Prostate gland (tissue), 2 donors: ENCODE results near the gene CXADR. TPM values are rescaled to one million over a fixed set of nuclear protein-coding genes. Genes with fewer than 3 reads are reported as not detected.

Source experiments
- DNase-seq: peaks from one replicate; pipeline ENCODE4 v3.0.0-alpha.2; 2019; ENCODE audit warnings: low spot score
- H3K27ac ChIP-seq, 2 donors: fragments of 200-600 bp; sonication (generic); 2 replicates each; pipeline ENCODE4 v1.5.1; 2017 to 2019
- H3K27me3 ChIP-seq: fragments of 200-600 bp; sonication (generic); replicated peaks from 2 replicates; pipeline ENCODE4 v1.5.1; 2019; ENCODE audit not compliant: insufficient read depth
- H3K36me3 ChIP-seq, 2 donors: fragments of 200-600 bp; sonication (generic); 1 replicate in 1 of 2; 2 replicates in 1 of 2; pipeline versions ENCODE4 v1.5.1 to v1.8.1; 2017 to 2019
- H3K4me1 ChIP-seq: fragments of 200-600 bp; sonication (generic); replicated peaks from 2 replicates; pipeline ENCODE4 v1.5.1; 2019
- H3K4me3 ChIP-seq, 2 donors: fragments of 200-600 bp; sonication (generic); 2 replicates each; pipeline ENCODE4 v1.5.1; 2017 to 2019
- H3K9me3 ChIP-seq: fragments of 200-600 bp; sonication (generic); 2 replicates; pipeline ENCODE4 v1.5.1; 2017
- CTCF ChIP-seq, 4 experiments: fragments of 200-600 bp in 2 of 4; fragments of 450-650 bp in 2 of 4; sonication (generic) in 2 of 4; IDR thresholded peaks; 1 replicate in 3 of 4; 2 replicates in 1 of 4; pipeline ENCODE4 v1.5.1; 2016 to 2019; ENCODE audit warnings: antibody characterized with exemption in 4 of 4, mild to moderate bottlenecking in 2 of 4, moderate library complexity in 2 of 4
- POLR2A ChIP-seq: fragments of 450-650 bp; IDR thresholded peaks from one replicate; pipeline ENCODE4 v1.6.1; 2016; ENCODE audit warnings: antibody characterized with exemption, mild to moderate bottlenecking
- POLR2AphosphoS5 ChIP-seq: sonication (generic); formaldehyde crosslinking; IDR thresholded peaks from one replicate; pipeline ENCODE4 v1.6.1; 2017; ENCODE audit warnings: antibody characterized with exemption
- WGBS: methylation state at CpG from one replicate; pipeline ENCODE4 v1.1.5; 2018; 5-methylcytosine and 5-hydroxymethylcytosine counted together
- intact Hi-C: fragments of 100-400 bp; cut with DNase I; formaldehyde crosslinking; loops from one replicate; pipeline ENCODE4 v1.14.2; 2022
- total RNA-seq, 2 donors: library from RNA; depleted of rRNA; stranded (reverse); fragments of >200 nt; gene quantifications; one replicate each; pipeline ENCODE4 v1.1.0, GENCODE V29; 2016

Gene CXADR
- total RNA-seq, 2 donors from 2014 or later: 93.0 to 127 TPM

GRCh38 chr21:17575076-17575475 lies 62.2 kb downstream of the CXADR start:
- H3K36me3 ChIP-seq: no peaks in the 10 kb centered on the region
- intact Hi-C loops: no loop called here
- no peaks in the 10 kb centered on the region for H3K9me3 ChIP-seq
- H3K27me3 ChIP-seq: no peaks in the 10 kb centered on the region
- no peak overlapping the region for H3K27ac ChIP-seq
- TF ChIP-seq CTCF (IDR thresholded peaks at IDR 0.05): no peak
- no peak for TF ChIP-seq POLR2A
- no peak for TF ChIP-seq POLR2AphosphoS5
- WGBS: 94% methylated on average over 5 of the region's 5 CpGs
- H3K4me3 ChIP-seq: no peak overlapping the region
- no peak for DNase-seq
- H3K4me1 ChIP-seq: no peaks in the 10 kb centered on the region

DNA sequence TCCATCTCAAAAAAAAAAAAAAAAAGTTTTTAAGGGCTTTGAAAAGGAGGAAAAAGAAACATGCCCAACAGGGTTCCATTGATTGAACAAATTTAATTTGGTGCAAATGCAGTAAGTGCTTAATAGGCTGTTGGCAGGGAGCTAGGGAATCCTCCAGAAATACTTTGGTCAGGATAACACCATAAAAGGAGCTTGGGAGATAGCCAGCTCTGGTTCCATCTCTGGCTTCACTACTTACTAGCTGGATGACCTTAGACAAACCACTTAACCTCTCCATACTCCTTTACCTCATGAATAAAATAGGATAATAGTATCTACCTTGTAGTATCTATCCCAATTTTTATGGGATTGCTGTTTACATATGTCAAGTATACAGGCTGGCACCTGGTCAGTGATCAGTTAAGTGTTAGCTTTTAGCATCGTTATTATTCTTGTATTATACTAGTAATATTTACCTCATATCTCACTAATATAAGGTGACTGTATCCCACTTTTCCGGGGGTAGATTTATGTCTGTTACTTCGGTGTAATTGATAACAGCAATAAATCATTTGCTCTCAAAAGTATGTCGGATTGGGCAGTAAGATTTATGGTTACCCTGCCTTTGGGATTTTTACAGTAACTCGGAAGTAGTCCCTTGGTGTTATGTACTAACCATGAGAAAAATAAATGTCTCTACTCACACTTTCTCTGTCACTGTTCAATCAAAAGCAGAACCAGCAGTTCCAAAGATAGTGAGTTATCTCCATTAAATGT lies 63.4 kb downstream of the CXADR start:
- intact Hi-C loops: no loop called here
- 19% methylated on average over 5 of the region's 5 CpGs for WGBS
- Histone ChIP-seq H3K27ac (no peak overlapping the region), H3K4me3 (no peak overlapping the region), H3K9me3 (no peaks in the 10 kb centered on the region), H3K4me1 (no peaks in the 10 kb centered on the region), H3K36me3 (no peaks in the 10 kb centered on the region), H3K27me3 (no peaks in the 10 kb centered on the region)
- TF ChIP-seq POLR2A (no peak), CTCF (IDR thresholded peaks at IDR 0.05) (no peak), POLR2AphosphoS5 (no peak)
- DNase-seq: no peak

GRCh38 chr21:17577701-17578100 lies 64.9 kb downstream of the CXADR start:
- no peaks in the 10 kb centered on the region for H3K27me3 ChIP-seq
- DNase-seq: peak; percentile 13
- no peak overlapping the region for H3K27ac ChIP-seq
- peak; percentile 78 for TF ChIP-seq POLR2AphosphoS5
- no peak for TF ChIP-seq POLR2A
- H3K9me3 ChIP-seq: no peaks in the 10 kb centered on the region
- no peak overlapping the region for H3K4me3 ChIP-seq
- no peaks in the 10 kb centered on the region for H3K4me1 ChIP-seq
- intact Hi-C loops: no loop called here
- no peaks in the 10 kb centered on the region for H3K36me3 ChIP-seq
- 37% methylated on average over 1 of the region's 1 CpG for WGBS

- H3K36me3 ChIP-seq: no peaks in the 10 kb centered on the region
- no peak for TF ChIP-seq CTCF (IDR thresholded peaks at IDR 0.05)
- TF ChIP-seq POLR2AphosphoS5: no peak
- TF ChIP-seq POLR2A: no peak
- H3K27me3 ChIP-seq: no peaks in the 10 kb centered on the region
- intact Hi-C loops: no loop called here
- H3K27ac ChIP-seq: no peak overlapping the region
- H3K9me3 ChIP-seq: no peaks in the 10 kb centered on the region
- no peak overlapping the region for H3K4me3 ChIP-seq
- WGBS: 96% methylated on average over 2 of the region's 2 CpGs
- no peaks in the 10 kb centered on the region for H3K4me1 ChIP-seq
- no peak for DNase-seq
These were observed 65.3 kb downstream of the CXADR start for GRCh38 chr21:17578162-17578561.

GRCh38 chr21:17578876-17579275 lies 66.0 kb downstream of the CXADR start:
- WGBS: 89% methylated on average over 2 of the region's 2 CpGs
- no peaks in the 10 kb centered on the region for H3K9me3 ChIP-seq
- TF ChIP-seq POLR2AphosphoS5 (no peak), CTCF (IDR thresholded peaks at IDR 0.05) (no peak), POLR2A (no peak)
- no peaks in the 10 kb centered on the region for H3K27me3 ChIP-seq
- intact Hi-C loops: no loop called here
- no peak for DNase-seq
- H3K36me3 ChIP-seq: no peaks in the 10 kb centered on the region
- no peak overlapping the region for H3K27ac ChIP-seq
- H3K4me3 ChIP-seq: no peak overlapping the region
- no peaks in the 10 kb centered on the region for H3K4me1 ChIP-seq
